Esophagus squamous epithelium (tissue), 5 donors: ENCODE results near the gene DYRK2. TPM values are rescaled to one million over a fixed set of nuclear protein-coding genes. Genes with fewer than 3 reads are reported as not detected.

Experiments
- DNase-seq: peaks from one replicate; lab custom pipeline; 2025; lab: John Stamatoyannopoulos, UW
- H3K27ac ChIP-seq, 4 donors: fragments of 200-600 bp; sonication (generic); one replicate each; pipeline ENCODE4 v1.5.1; 2016 to 2019; ENCODE audit warnings: mild to moderate bottlenecking in 1 of 4
- H3K27me3 ChIP-seq, 4 donors: fragments of 200-600 bp; sonication (generic); 1 replicate in 3 of 4; 2 replicates in 1 of 4; pipeline versions ENCODE4 v1.5.1 to v1.6.0; 2017 to 2021; ENCODE audit warnings: antibody characterized with exemption in 1 of 4
- H3K36me3 ChIP-seq, 3 donors: fragments of 200-600 bp; sonication (generic); one replicate each; pipeline ENCODE4 v1.5.1; 2016 to 2019
- H3K4me1 ChIP-seq, 3 donors: fragments of 200-600 bp; sonication (generic); one replicate each; pipeline ENCODE4 v1.5.1; 2017 to 2019
- H3K4me3 ChIP-seq, 4 donors: fragments of 200-600 bp; sonication (generic); 1 replicate in 3 of 4; 2 replicates in 1 of 4; pipeline ENCODE4 v1.5.1; 2016 to 2019; ENCODE audit warnings: mild to moderate bottlenecking in 2 of 4, moderate library complexity in 1 of 4
- H3K9me3 ChIP-seq, 3 donors: fragments of 200-600 bp; sonication (generic); one replicate each; pipeline ENCODE4 v1.5.1; 2016 to 2019
- POLR2A ChIP-seq, 4 donors: fragments of 450-650 bp; IDR thresholded peaks; one replicate each; pipeline ENCODE4 v1.6.1; 2017; ENCODE audit warnings: antibody characterized with exemption in 4 of 4, mild to moderate bottlenecking in 4 of 4, moderate library complexity in 3 of 4
- WGBS, 2 donors: methylation state at CpG; one replicate each; pipeline ENCODE4 v1.1.5; 2018; 5-methylcytosine and 5-hydroxymethylcytosine counted together
- intact Hi-C: fragments of 100-400 bp; cut with DNase I; formaldehyde crosslinking; loops from one replicate; pipeline ENCODE4 v1.15.0; 2022
- total RNA-seq, 4 donors: library from RNA; depleted of rRNA; stranded (reverse); fragments of >200 nt; gene quantifications; one replicate each; pipeline ENCODE4 v1.1.0, GENCODE V29; 2016
- TF ChIP-seq, protein P1 (sequence below), 6 experiments: fragments of 450-650 bp in 4 of 6; fragments of 200-600 bp in 2 of 6; sonication (generic) in 2 of 6; IDR thresholded peaks; one replicate each; pipeline ENCODE4 v1.5.1; 2016 to 2019; ENCODE audit warnings: antibody characterized with exemption in 6 of 6, mild to moderate bottlenecking in 4 of 6, moderate library complexity in 4 of 6
- donor health status: DM: yes; HTN: yes; CAD: no.

Gene DYRK2
- total RNA-seq, 4 donors from 2014 or later = 14.9 to 22.1 (median 15.7) TPM

DNA sequence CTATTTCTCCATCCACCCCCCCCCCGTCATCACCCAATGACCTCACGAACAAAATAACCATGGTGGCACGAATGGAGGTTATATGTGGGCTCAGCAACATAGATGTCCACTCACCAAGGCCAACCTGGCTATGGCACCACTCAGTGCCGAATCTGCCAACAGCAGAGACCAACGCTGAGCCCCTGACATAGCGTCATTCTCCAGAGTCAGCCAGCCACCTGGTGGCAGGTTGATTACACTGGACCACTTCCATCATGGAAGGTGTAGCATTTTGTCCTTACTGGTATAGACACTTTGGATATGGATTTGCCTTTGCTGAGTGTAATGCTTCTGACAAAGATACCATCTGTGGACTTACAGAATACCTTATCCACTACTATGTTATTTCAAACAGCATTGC, 24.2 kb upstream of the DYRK2 start:
- H3K27me3 ChIP-seq = no peaks in the 10 kb centered on the region
- H3K4me3 ChIP-seq = no peak overlapping the region
- H3K36me3 ChIP-seq = no peaks in the 10 kb centered on the region
- H3K27ac ChIP-seq = no peak overlapping the region
- 86 to 91% methylated on average over 5 to 6 of the region's 6 CpGs for WGBS, 2 donors
- intact Hi-C loops = no loop called here
- no peak for TF ChIP-seq POLR2A (IDR thresholded peaks at IDR 0.05)
- TF ChIP-seq, protein P1, sequence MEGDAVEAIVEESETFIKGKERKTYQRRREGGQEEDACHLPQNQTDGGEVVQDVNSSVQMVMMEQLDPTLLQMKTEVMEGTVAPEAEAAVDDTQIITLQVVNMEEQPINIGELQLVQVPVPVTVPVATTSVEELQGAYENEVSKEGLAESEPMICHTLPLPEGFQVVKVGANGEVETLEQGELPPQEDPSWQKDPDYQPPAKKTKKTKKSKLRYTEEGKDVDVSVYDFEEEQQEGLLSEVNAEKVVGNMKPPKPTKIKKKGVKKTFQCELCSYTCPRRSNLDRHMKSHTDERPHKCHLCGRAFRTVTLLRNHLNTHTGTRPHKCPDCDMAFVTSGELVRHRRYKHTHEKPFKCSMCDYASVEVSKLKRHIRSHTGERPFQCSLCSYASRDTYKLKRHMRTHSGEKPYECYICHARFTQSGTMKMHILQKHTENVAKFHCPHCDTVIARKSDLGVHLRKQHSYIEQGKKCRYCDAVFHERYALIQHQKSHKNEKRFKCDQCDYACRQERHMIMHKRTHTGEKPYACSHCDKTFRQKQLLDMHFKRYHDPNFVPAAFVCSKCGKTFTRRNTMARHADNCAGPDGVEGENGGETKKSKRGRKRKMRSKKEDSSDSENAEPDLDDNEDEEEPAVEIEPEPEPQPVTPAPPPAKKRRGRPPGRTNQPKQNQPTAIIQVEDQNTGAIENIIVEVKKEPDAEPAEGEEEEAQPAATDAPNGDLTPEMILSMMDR (IDR thresholded peaks at IDR 0.05) = peak in 1 of 6 experiments; percentile 10
- no peaks in the 10 kb centered on the region for H3K4me1 ChIP-seq
- no peaks in the 10 kb centered on the region for H3K9me3 ChIP-seq
- DNase-seq = no peak

DNA sequence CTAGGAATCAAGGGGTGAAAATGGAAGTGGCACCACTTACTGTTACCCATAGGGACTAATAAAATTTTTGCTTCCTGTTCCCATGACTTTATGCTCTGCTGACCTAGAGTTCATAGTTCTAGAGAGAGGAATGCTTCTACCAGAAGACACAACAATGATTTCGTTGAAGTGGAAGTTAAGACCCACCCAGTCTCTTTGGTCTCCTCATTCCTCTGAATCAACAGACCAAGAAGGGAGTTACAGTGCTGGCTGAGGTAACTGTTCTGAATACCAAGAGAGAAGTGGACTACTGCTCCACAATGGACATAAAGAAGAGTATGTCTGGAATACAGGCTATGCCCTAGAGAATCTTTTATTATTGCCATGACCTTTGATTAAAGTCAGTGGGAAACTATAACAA, 23.5 kb upstream of the DYRK2 start:
- WGBS, 2 donors = 40 to 50% methylated on average over 1 of the region's 1 CpG
- DNase-seq = no peak
- H3K4me1 ChIP-seq = no peaks in the 10 kb centered on the region
- no peaks in the 10 kb centered on the region for H3K9me3 ChIP-seq
- H3K4me3 ChIP-seq = no peak overlapping the region
- no peaks in the 10 kb centered on the region for H3K27me3 ChIP-seq
- no peaks in the 10 kb centered on the region for H3K36me3 ChIP-seq
- no peak for TF ChIP-seq POLR2A (IDR thresholded peaks at IDR 0.05)
- TF ChIP-seq, protein P1 (IDR thresholded peaks at IDR 0.05) = no peak
- no peak overlapping the region for H3K27ac ChIP-seq
- intact Hi-C loops = no loop called here

- 73 to 77% methylated on average over 2 of the region's 2 CpGs for WGBS, 2 donors
- no peak for DNase-seq
Measured at GRCh38 chr12:67626156-67626555, 22.4 kb upstream of the DYRK2 start.

GRCh38 chr12:67630373-67631088, 18.0 kb upstream of the DYRK2 start:
- TF ChIP-seq, protein P1 (IDR thresholded peaks at IDR 0.05) = peak in 4 of 6 experiments; percentile 17 to 37 (median 24)
- TF ChIP-seq POLR2A (IDR thresholded peaks at IDR 0.05) = no peak
- Histone ChIP-seq H3K36me3 (no peaks in the 10 kb centered on the region), H3K9me3 (no peaks in the 10 kb centered on the region), H3K27me3 (no peaks in the 10 kb centered on the region), H3K27ac (peak overlapping the region in 2 of 4 donors; percentile 9 to 10), H3K4me3 (no peak overlapping the region), H3K4me1 (peaks cover 0 to 23% (median 3%) of the 10 kb centered on the region in 3 donors)
- peak; percentile 21 for DNase-seq
- intact Hi-C loops = no loop called here
- WGBS, 2 donors = 54 to 59% methylated on average over 7 of the region's 7 CpGs

More at GRCh38 chr12:67626156-67626555, 22.4 kb upstream of the DYRK2 start:
- Histone ChIP-seq H3K27ac (no peak overlapping the region), H3K36me3 (no peaks in the 10 kb centered on the region), H3K27me3 (no peaks in the 10 kb centered on the region), H3K4me3 (no peak overlapping the region), H3K9me3 (no peaks in the 10 kb centered on the region), H3K4me1 (peaks cover 0 to 3% (median 0%) of the 10 kb centered on the region in 3 donors)
- intact Hi-C loops = no loop called here
- TF ChIP-seq, protein P1 (IDR thresholded peaks at IDR 0.05) = no peak
- TF ChIP-seq POLR2A (IDR thresholded peaks at IDR 0.05) = no peak

DNA sequence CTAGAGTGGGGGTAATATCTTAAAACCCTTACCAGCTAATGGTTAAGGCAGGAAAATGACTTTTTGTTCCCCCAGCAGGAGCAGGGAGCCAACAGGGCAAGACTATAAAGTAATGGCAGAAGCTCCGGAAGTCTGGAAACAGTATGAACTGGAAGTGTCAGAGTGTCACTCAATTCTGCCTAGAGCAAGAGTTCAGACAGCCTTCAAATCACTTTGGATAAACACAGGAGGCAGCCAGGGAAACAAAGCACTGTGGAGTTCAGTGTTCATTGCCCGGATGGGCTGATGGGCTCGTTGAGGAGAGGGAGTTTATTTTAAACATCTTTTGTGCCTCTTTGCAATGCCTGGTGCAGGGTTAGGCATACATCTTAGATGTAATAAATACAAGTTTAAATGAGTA, 16.5 kb upstream of the DYRK2 start:
- WGBS, 2 donors = 50 to 64% methylated on average over 3 of the region's 3 CpGs

More for the DNA sequence above, 16.5 kb upstream of the DYRK2 start:
- Histone ChIP-seq H3K4me1 (peaks cover 0 to 23% (median 3%) of the 10 kb centered on the region in 3 donors), H3K4me3 (no peak overlapping the region), H3K27me3 (no peaks in the 10 kb centered on the region), H3K27ac (no peak overlapping the region), H3K9me3 (no peaks in the 10 kb centered on the region), H3K36me3 (no peaks in the 10 kb centered on the region)
- TF ChIP-seq, protein P1 (IDR thresholded peaks at IDR 0.05) = no peak
- TF ChIP-seq POLR2A (IDR thresholded peaks at IDR 0.05) = no peak
- DNase-seq = no peak
- intact Hi-C loops = no loop called here
